Breast epithelium (tissue), 4 donors: ENCODE measurements around the gene GAL3ST3. TPM values are rescaled to one million over a fixed set of nuclear protein-coding genes. Genes with fewer than 3 reads are reported as not detected.

Experiments
- DNase-seq, 2 donors: peaks; one replicate each; pipeline ENCODE4 v3.0.0-alpha.2; 2019; ENCODE audit warnings: low spot score in 2 of 2
- H3K27ac ChIP-seq, 2 donors: fragments of 200-600 bp; sonication (generic) in 1 of 2; one replicate each; pipeline ENCODE4 v1.5.1; 2016 to 2019; ENCODE audit warnings: mild to moderate bottlenecking in 1 of 2
- H3K27me3 ChIP-seq, 2 donors: fragments of 200-600 bp; sonication (generic) in 1 of 2; one replicate each; pipeline versions ENCODE4 v1.5.1 to v1.6.0; 2017 to 2019; ENCODE audit warnings: control low read depth in 1 of 2, mild to moderate bottlenecking in 1 of 2
- H3K36me3 ChIP-seq: fragments of 200-600 bp; one replicate; pipeline ENCODE4 v1.5.1; 2019
- H3K4me1 ChIP-seq, 2 donors: fragments of 200-600 bp; sonication (generic); one replicate each; pipeline ENCODE4 v1.5.1; 2016 to 2019; ENCODE audit warnings: control low read depth in 1 of 2
- H3K4me3 ChIP-seq, 3 donors: fragments of 200-600 bp; sonication (generic); 1 replicate in 2 of 3; 2 replicates in 1 of 3; pipeline ENCODE4 v1.5.1; 2016 to 2019; ENCODE audit warnings: mild to moderate bottlenecking in 3 of 3, moderate library complexity in 2 of 3
- H3K9me3 ChIP-seq, 2 donors: fragments of 200-600 bp; sonication (generic) in 1 of 2; one replicate each; pipeline ENCODE4 v1.5.1; 2016 to 2019; ENCODE audit warnings: control low read depth in 1 of 2
- CTCF ChIP-seq, 3 donors: fragments of 450-650 bp; IDR thresholded peaks; one replicate each; pipeline ENCODE4 v1.5.1; 2016 to 2017; ENCODE audit warnings: antibody characterized with exemption in 3 of 3, mild to moderate bottlenecking in 3 of 3, moderate library complexity in 3 of 3
- POLR2A ChIP-seq: fragments of 450-650 bp; IDR thresholded peaks from one replicate; pipeline ENCODE4 v1.6.1; 2016; ENCODE audit warnings: antibody characterized with exemption, mild to moderate bottlenecking, moderate library complexity
- POLR2AphosphoS5 ChIP-seq, 3 donors: sonication (generic); formaldehyde crosslinking; IDR thresholded peaks; one replicate each; pipeline ENCODE4 v1.6.1; 2017; ENCODE audit warnings: antibody characterized with exemption in 3 of 3
- intact Hi-C: fragments of 100-400 bp; cut with DNase I; formaldehyde crosslinking; loops from one replicate; pipeline ENCODE4 v1.15.1; 2023; ENCODE audit warnings: low total_unique reads
- total RNA-seq, 3 donors: library from RNA; depleted of rRNA; stranded (reverse); fragments of >200 nt; gene quantifications; one replicate each; pipeline ENCODE4 v1.1.0, GENCODE V29; 2016

The GAL3ST3 gene
- total RNA-seq, 3 donors from 2014 or later: 0.29 TPM; not detected in 2

- no peak for TF ChIP-seq CTCF (IDR thresholded peaks at IDR 0.05)
- TF ChIP-seq POLR2A: no peak
- TF ChIP-seq POLR2AphosphoS5 (IDR thresholded peaks at IDR 0.05): no peak
- Histone ChIP-seq H3K4me1 (no peaks in the 10 kb centered on the region), H3K27me3 (no peaks in the 10 kb centered on the region), H3K9me3 (no peaks in the 10 kb centered on the region), H3K4me3 (no peak overlapping the region), H3K36me3 (peaks cover 14% of the 10 kb centered on the region), H3K27ac (no peak overlapping the region)
- intact Hi-C loops: no loop called here
- no peak for DNase-seq
Measured at GRCh38 chr11:66066751-66067150, 17.8 kb upstream of the GAL3ST3 start.

GRCh38 chr11:66064571-66064970, 15.6 kb upstream of the GAL3ST3 start:
- Histone ChIP-seq H3K27me3 (no peaks in the 10 kb centered on the region), H3K9me3 (no peaks in the 10 kb centered on the region), H3K4me3 (no peak overlapping the region), H3K27ac (no peak overlapping the region), H3K36me3 (peaks cover 14% of the 10 kb centered on the region), H3K4me1 (no peaks in the 10 kb centered on the region)
- DNase-seq: no peak
- TF ChIP-seq CTCF (IDR thresholded peaks at IDR 0.05): no peak
- no peak for TF ChIP-seq POLR2AphosphoS5 (IDR thresholded peaks at IDR 0.05)
- no peak for TF ChIP-seq POLR2A
- intact Hi-C loops: no loop called here

GRCh38 chr11:66063900-66064299, 14.9 kb upstream of the GAL3ST3 start:
- TF ChIP-seq POLR2AphosphoS5 (IDR thresholded peaks at IDR 0.05): no peak
- TF ChIP-seq CTCF (IDR thresholded peaks at IDR 0.05): no peak
- TF ChIP-seq POLR2A: no peak
- Histone ChIP-seq H3K4me1 (no peaks in the 10 kb centered on the region), H3K36me3 (peaks cover 17% of the 10 kb centered on the region), H3K27ac (no peak overlapping the region), H3K27me3 (no peaks in the 10 kb centered on the region), H3K4me3 (no peak overlapping the region), H3K9me3 (no peaks in the 10 kb centered on the region)
- DNase-seq: no peak
- intact Hi-C loops: no loop called here

GRCh38 chr11:66062408-66062807, 13.4 kb upstream of the GAL3ST3 start:
- Histone ChIP-seq H3K4me3 (no peak overlapping the region), H3K4me1 (no peaks in the 10 kb centered on the region), H3K9me3 (no peaks in the 10 kb centered on the region), H3K36me3 (peaks cover 28% of the 10 kb centered on the region), H3K27ac (no peak overlapping the region), H3K27me3 (no peaks in the 10 kb centered on the region)
- TF ChIP-seq POLR2A (no peak), POLR2AphosphoS5 (IDR thresholded peaks at IDR 0.05) (no peak), CTCF (IDR thresholded peaks at IDR 0.05) (no peak)
- intact Hi-C loops: no loop called here
- no peak for DNase-seq

GRCh38 chr11:66061268-66061667, 12.3 kb upstream of the GAL3ST3 start:
- no peaks in the 10 kb centered on the region for H3K27me3 ChIP-seq
- H3K9me3 ChIP-seq: no peaks in the 10 kb centered on the region
- H3K4me3 ChIP-seq: no peak overlapping the region
- H3K4me1 ChIP-seq: no peaks in the 10 kb centered on the region
- TF ChIP-seq POLR2AphosphoS5 (IDR thresholded peaks at IDR 0.05) (no peak), POLR2A (no peak), CTCF (IDR thresholded peaks at IDR 0.05) (no peak)
- intact Hi-C loops: no loop called here
- no peak for DNase-seq
- H3K27ac ChIP-seq: no peak overlapping the region
- H3K36me3 ChIP-seq: peaks cover 21% of the 10 kb centered on the region
